Fibroblast of peridontal ligament (primary cell): Measurements from ENCODE around the gene CYP24A1.
A peak's percentile ranks its signal among the peaks of the same experiment; 100 is the strongest.
"Not testable (repeated sequence)": the region's sequence is repeated elsewhere in the genome, so short reads cannot be mapped to it uniquely, and the experiment has no call there.

ENCODE experiments used
- DNase-seq: peaks from one replicate; pipeline ENCODE4 v3.0.0-alpha.2; 2010; ENCODE audit errors: extremely low read depth

Gene CYP24A1

GRCh38 chr20:54133434-54134427 is 40.1 kb downstream of the CYP24A1 start:
- peak; percentile 49 for DNase-seq

- peak; percentile 99 for DNase-seq
Observed at GRCh38 chr20:54132612-54133433, 41.0 kb downstream of the CYP24A1 start.

DNA sequence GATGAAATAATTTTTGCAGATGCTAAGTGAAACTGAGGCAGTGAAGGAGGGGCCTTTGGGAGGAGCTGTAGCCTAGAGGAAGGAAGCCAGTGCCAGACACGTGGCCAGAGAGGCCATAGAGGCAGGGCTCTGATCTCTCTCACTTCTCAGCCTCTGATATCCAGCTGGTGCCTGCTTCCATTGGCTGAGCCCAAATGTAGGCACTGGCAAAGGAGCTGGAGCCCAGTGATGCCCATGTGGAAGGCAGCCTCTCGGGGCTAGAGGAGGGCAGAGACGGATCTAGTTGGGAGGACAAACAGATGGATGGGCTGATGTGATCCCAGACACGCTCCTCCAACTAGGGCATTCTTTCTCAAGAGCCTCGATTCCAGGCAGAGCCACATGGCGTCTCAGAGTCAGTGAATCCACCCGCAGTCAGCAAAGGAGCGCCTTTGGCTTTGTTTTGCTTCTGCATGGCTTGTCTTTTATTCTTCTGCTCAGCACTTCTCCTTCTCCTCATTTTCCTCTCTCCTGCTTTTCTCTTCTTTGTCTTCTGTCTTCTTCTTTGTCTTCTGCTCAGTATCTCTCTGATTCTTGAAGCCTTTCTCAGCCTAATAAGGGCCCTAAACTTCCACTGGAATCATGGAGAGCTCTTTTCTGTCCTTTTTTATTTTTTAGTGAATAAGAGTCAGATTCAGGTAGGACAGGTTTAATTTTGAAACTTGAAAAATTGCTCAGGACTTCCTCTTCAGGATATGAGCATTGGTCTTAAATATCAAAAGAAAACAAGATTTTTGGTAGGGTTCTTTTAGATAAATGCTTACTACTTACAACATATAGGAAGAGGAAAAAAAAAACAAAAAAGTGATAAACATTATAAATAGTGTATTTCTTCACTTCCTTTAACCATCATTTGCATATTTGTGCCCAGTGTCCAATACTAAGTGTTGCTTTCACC is 41.8 kb downstream of the CYP24A1 start:
- DNase-seq = no peak

DNA sequence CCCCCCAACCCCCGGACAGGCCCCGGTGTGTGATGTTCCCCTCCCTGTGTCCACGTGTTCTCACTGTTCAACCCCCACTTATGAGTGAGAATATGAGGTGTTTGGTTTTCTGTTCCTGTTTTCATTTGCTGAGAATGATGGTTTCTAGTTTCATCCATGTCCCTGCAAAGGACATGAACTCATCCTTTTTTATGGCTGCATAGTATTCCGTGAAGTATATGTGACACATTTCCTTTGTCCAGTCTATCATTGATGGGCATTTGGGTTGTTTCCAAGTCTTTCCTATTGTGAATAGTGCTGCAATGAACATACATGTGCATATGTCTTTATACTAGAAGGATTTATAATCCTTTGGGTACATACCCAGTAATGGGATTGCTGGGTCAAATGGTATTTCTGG is 42.7 kb downstream of the CYP24A1 start:
- DNase-seq = not testable (repeated sequence)

GRCh38 chr20:54129350-54129749 is 44.4 kb downstream of the CYP24A1 start:
- no peak for DNase-seq

DNA sequence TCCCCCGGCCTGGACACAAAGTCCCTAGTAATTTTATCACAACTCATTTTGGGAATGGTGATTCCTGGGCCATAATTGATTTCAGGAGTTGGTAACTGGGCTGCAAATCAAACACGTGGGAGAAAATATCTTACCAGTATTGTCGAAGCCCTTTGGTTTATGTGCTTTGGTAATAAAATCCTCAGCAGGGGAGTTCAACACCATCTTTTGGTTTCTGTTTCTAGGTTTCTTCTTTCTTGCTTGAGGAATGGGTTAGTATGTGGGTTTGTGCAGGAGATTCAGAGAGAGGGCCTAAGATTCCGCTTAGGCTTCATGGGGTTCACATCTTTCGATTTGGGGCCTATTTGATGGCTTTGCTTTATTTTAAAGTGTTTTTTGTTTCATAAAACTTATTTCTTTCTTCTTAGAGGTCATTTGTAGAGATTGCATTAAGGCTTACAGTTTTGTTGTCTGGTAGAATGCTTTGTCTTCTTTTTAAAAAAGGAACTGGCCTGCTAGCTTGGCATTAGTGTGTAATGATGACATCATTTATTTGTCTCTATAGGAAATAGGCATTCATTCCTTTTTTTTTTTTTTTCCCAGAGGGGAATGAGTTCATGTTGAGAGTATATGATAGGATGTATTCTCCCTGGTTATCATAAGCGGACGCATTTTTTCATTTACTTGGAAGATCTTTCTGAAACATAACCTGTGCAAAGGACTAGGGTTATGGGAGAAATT is 45.8 kb downstream of the CYP24A1 start:
- DNase-seq = no peak

DNA sequence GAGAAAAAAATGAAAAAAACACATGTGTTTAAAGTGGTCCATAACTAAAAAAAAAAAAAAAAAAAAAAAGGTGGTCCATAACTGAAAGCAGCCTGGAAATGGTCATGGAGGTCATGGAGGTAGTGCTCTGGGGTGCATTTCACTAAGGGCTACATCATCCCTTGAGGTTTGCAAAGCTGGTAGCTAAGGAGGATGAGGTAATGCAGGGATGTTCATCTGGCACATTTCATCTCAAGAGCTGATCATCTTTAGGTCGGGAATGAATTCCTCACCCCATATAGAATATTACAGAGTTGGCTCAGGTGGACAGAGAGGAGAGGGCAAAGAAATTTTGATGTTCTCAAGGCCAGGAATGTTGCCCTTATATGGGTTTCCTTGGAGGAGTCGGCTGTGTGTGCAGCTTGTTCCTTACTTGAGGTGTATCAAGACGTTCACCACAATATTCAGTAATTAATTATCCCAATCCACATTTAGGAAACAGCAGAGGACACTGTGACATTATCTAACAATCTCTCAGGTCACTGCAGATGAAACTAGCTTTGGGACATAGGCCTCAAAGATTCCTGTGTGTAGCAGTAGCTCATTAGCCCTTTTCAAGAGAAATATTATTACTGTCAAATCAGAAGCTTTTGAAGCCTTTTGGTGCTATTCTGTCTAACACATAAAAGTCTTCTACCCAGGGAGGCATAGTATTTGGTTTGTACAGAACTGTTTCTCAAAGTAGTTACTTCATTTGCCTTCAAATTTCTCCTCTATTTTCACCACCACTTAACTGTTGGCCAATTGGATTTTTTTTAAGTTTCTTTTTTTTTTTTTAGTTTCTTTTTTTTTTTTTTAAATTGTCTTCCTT is 46.8 kb downstream of the CYP24A1 start:
- DNase-seq = no peak

GRCh38 chr20:54126328-54126727 is 47.5 kb downstream of the CYP24A1 start:
- DNase-seq = not testable (repeated sequence)

- DNase-seq = peak; percentile 64
Observed at GRCh38 chr20:54123587-54124180, 50.1 kb downstream of the CYP24A1 start.

GRCh38 chr20:54122681-54123586 is 50.9 kb downstream of the CYP24A1 start:
- no peak for DNase-seq

GRCh38 chr20:54122189-54122588 is 51.6 kb downstream of the CYP24A1 start:
- peak; percentile 56 for DNase-seq

- DNase-seq = no peak
Observed at GRCh38 chr20:54119744-54120143, 54.0 kb downstream of the CYP24A1 start.

DNA sequence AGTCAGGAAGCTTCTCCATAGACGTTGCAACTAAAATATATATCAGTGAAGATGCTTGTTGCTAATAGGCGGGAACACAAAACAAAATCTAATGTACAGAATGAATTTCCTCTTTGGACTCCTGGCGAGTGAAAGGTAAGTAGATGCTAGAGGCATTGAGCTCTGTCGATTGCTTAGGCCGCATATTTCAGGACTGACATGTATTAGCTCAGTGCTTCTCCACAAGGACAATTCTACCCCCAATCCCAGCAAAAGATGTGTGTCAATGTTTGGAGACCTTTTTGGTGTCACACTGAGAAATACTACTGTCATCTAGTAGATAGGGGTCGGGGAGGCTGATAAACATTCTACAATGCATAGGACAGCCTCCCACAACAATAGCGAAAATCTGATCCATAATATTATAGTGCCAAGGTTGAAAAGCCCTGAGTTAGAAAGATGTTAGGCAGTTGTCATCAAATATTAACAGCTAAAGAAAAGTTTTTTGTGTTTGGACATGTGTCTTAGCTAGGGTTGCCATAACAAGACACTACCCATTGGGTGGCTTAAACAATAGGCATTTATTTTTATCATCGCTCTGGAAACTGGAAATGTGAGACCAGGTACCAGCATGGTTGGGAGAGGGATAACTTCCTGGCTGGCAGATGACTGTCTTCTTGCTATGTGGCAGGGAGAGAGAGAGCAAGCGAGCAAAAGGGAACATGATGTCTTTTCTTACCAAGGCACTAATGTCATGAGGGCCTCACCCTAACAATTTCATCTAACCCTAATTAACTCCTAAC is 55.4 kb downstream of the CYP24A1 start:
- DNase-seq = no peak

DNA sequence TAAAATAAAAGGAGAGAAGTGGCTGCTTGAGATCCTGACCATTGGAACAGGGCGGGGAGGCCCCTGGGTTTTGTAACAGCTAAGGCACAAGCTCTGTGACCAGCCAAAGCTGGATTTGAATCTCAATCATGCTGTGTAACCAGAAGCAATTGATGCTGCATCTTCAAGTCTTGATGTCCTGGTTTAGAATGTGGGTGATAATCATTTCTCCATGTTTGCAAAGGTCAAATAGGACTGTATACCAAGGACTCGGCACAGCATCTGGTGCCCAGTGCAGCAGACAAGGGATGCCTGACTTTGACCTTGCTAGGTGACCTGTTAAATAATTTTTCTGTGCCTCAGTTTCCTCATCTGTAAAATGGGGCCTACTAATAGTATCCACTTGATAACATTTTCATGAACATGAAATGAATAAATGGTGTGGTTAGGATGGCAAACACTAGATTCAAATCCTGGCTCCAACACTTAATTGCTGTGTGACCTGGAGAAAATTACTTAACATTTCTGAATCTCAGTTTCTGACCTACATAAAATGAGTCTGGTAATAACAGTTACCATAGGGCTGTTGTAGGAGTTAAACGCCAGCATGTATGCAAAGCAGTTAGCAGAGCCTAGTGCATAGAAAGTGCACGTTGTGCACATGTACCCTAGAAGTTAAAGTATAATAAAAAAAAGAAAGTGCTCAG is 57.1 kb downstream of the CYP24A1 start:
- DNase-seq = no peak

GRCh38 chr20:54115172-54115854 is 58.5 kb downstream of the CYP24A1 start:
- no peak for DNase-seq

DNA sequence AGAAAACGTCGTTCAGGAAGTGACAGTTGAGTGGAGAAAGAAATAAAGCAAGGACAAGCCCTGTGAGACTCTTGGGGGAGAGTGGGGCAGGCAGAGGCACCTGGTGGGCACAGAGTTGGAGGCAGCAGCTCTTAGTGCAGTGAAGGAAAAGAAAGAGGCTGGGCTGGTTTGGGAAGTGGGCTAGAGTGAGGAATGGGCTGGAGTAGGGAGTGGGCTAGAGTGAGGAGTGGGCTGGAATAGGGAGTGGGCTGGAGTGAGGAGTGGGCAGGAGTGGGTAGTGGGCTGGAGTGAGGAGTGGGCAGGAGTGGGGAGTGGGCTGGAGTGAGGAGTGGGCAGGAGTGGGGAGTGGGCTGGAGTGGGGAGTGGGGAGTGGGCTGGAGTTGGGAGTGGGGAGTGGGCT is 59.7 kb downstream of the CYP24A1 start:
- no peak for DNase-seq
